ENCODE measurements around the gene FNDC3B.

The FNDC3B gene

DNA sequence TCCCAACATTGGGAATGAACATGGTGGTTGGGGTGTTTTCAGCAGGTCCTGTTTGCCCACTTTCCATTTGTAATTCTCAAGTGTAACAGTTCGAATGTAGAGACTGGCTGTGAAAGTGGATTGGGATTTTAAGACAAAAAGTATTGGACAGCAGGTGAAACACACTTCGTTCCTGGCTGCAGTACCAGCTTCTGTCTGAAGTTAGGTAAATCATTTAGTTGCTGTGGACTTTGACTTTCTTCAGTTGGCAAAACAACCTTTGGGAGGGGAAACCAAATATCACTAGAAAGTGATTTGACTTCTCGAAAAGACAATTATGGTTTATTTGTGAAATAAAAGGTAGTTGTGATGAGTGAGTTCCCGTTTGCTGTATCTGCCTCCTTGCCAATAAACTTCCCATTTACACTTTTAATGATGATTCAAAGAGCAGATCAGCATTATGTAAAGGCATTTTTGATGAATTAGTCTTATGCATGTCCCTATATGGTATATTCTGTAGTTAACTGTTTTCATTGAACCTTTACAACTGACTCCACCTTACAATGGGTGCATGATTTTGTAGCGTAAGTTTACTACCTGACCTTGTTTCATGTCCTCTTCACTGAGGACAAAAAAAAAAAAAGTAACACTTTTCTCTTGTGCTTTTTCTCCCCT is 34.0 kb downstream of the FNDC3B start:
- no peak for TF ChIP-seq CTCF (IDR thresholded peaks at IDR 0.05)

GRCh38 chr3:172074032-172074431 is 34.7 kb downstream of the FNDC3B start:
- no peak for TF ChIP-seq CTCF (IDR thresholded peaks at IDR 0.05)

DNA sequence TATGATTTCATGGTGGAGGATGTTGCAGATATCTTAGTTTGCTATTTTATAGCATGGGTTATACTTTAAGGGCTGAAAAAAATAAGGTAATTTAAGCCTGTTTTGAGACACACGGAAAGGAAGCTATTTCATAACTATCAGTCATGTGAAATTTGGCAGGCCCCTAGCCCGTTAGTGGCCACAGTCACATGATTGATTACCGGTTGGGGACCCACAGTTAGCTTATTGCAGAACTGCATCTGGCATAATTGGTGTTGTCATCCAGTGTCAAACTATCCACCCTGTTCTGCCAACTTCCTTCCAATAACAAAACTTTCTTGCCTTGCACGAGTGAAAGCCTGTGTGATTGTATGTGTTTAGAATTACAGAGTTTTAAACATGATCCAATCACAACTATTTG is 35.2 kb downstream of the FNDC3B start:
- TF ChIP-seq CTCF (IDR thresholded peaks at IDR 0.05), result no peak

GRCh38 chr3:172076212-172076611 is 36.8 kb downstream of the FNDC3B start:
- no peak for TF ChIP-seq CTCF (IDR thresholded peaks at IDR 0.05)

DNA sequence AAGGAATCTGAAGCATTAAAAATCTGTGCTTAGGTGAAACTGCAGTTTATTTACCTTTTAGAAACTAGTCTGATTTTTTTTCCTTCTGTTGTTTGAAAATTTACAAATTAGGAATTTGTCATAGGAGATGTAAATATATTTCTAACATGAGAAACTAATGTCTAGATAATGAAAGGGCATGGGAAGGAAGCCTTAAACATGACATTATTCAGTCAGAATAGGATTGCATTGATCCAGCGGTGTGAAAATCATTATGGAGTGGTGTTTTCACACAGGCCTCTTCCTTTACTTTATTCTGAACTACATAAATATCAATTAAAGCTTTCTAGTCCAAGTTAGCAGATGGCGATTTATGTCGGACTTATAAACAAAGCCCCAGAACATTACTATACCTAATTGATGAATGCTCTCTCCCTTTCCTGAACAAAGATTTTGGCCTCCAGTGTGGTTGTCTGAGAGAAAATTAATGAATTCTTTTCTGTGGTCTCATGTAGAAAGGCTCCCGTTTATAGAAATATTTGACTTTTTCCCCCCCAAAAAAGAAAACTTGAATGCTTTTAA is 37.9 kb downstream of the FNDC3B start:
- no peak for TF ChIP-seq CTCF (IDR thresholded peaks at IDR 0.05)

GRCh38 chr3:172078244-172078643 is 38.9 kb downstream of the FNDC3B start:
- no peak for TF ChIP-seq CTCF (IDR thresholded peaks at IDR 0.05)

DNA sequence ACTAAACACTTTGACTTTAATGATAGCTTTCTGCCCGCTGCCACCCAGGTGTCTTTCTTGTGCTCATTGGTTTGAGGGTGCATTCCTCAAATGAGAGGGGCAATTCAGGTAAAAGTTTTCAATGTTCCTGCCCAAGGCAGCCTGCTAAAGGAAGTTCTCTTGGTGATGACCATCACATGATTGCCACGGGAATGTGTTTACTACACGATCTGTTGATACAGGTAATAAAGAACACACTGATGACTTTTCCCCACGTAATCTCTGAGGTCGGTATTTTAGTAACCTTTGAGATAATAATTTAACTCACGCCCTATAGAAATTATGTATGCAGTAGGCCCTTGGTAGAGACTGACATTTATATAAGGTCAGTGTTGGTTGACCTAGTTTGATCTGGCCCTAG is 39.3 kb downstream of the FNDC3B start:
- TF ChIP-seq CTCF (IDR thresholded peaks at IDR 0.05), result no peak

Data from LNCAP (cell line).